Upper lobe of left lung (tissue), 6 donors: ENCODE data around the gene KRT3. TPM values are rescaled to one million over a fixed set of nuclear protein-coding genes. Genes with fewer than 3 reads are reported as not detected.

Experiments
- ATAC-seq, 2 donors: fragments of 200-7000 bp; cut with Tn5 transposase; one replicate each; pipeline ENCODE4 v1.9.1; 2022; ENCODE audit warnings: mild to moderate bottlenecking in 2 of 2, moderate library complexity in 2 of 2; ENCODE audit not compliant: low FRiP score in 2 of 2
- DNase-seq, 2 donors: peaks; one replicate each; pipeline ENCODE4 v3.0.0-alpha.2; 2019 to 2020
- H3K27ac ChIP-seq, 4 donors: fragments of 200-600 bp; sonication (generic); one replicate each; pipeline ENCODE4 v1.5.1; 2016 to 2019
- H3K27me3 ChIP-seq, 4 donors: fragments of 200-600 bp; sonication (generic); one replicate each; pipeline ENCODE4 v1.5.1; 2017 to 2019
- H3K36me3 ChIP-seq, 4 donors: fragments of 200-600 bp; sonication (generic); one replicate each; pipeline ENCODE4 v1.5.1; 2016 to 2019
- H3K4me1 ChIP-seq, 4 donors: fragments of 200-600 bp; sonication (generic); one replicate each; pipeline ENCODE4 v1.5.1; 2018 to 2019
- H3K4me3 ChIP-seq, 4 donors: fragments of 200-600 bp; sonication (generic); one replicate each; pipeline ENCODE4 v1.5.1; 2017 to 2019; ENCODE audit warnings: mild to moderate bottlenecking in 2 of 4, moderate library complexity in 1 of 4
- H3K9me3 ChIP-seq, 4 donors: fragments of 200-600 bp; sonication (generic); one replicate each; pipeline ENCODE4 v1.5.1; 2018 to 2019
- CTCF ChIP-seq, 6 experiments: fragments of 450-650 bp in 4 of 6; fragments of 200-600 bp in 2 of 6; sonication (generic) in 2 of 6; IDR thresholded peaks; one replicate each; pipeline ENCODE4 v1.5.1; 2016 to 2019; ENCODE audit warnings: antibody characterized with exemption in 6 of 6
- EP300 ChIP-seq, 4 donors: sonication (generic); formaldehyde crosslinking; IDR thresholded peaks; one replicate each; pipeline ENCODE4 v1.5.1; 2017; ENCODE audit warnings: antibody characterized with exemption in 4 of 4, control low read depth in 2 of 4
- POLR2A ChIP-seq, 4 donors: fragments of 450-650 bp; IDR thresholded peaks; one replicate each; pipeline ENCODE4 v1.5.1; 2016 to 2017; ENCODE audit warnings: antibody characterized with exemption in 4 of 4, mild to moderate bottlenecking in 2 of 4
- POLR2AphosphoS5 ChIP-seq, 2 donors: sonication (generic); formaldehyde crosslinking; IDR thresholded peaks; one replicate each; pipeline ENCODE4 v1.5.1; 2017; ENCODE audit warnings: antibody characterized with exemption in 2 of 2
- WGBS, 2 donors: methylation state at CpG; one replicate each; pipeline ENCODE4 v1.1.5; 2017 to 2018; 5-methylcytosine and 5-hydroxymethylcytosine counted together
- total RNA-seq, 6 donors: library from RNA; depleted of rRNA in 4 of 6; stranded (reverse); fragments of >200 nt in 4 of 6; gene quantifications; one replicate each; pipeline versions ENCODE4 v1.1.0 to v1.2.1, GENCODE V29; 2016 to 2021
- donor health status: DM: no; HTN: no; CAD: no; lungs with moderate emphysema.
- donor health status: DM: no; HTN: yes; CAD: no; lungs with severe emphysema.

Gene KRT3
- total RNA-seq: not detected

- DNase-seq: peak in 1 of 2 donors; percentile 56
- H3K27ac ChIP-seq: no peak within 1 kb of the TSS
Observed at GRCh38 chr12:52795694-52796428, at the start of gene KRT3. Gene KRT3 (minus strand): TSS chr12:52796117. CDS start chr12:52796042, 75 bp downstream.

GRCh38 chr12:52844386-52844785 is 48.5 kb upstream of the KRT3 start:
- no peak for TF ChIP-seq CTCF (IDR thresholded peaks at IDR 0.05)
- TF ChIP-seq POLR2A (IDR thresholded peaks at IDR 0.05): no peak
- no peak for TF ChIP-seq POLR2AphosphoS5 (IDR thresholded peaks at IDR 0.05)
- TF ChIP-seq EP300 (IDR thresholded peaks at IDR 0.05): no peak
- 89 to 93% methylated on average over 5 to 11 of the region's 11 CpGs for WGBS, 2 donors
- Histone ChIP-seq H3K4me3 (no peak overlapping the region), H3K9me3 (no peaks in the 10 kb centered on the region), H3K27me3 (no peaks in the 10 kb centered on the region), H3K4me1 (peaks cover 0 to 8% (median 0%) of the 10 kb centered on the region in 4 donors), H3K27ac (no peak overlapping the region), H3K36me3 (no peaks in the 10 kb centered on the region)
- ATAC-seq (peak in 1 of 2 donors; percentile 20), DNase-seq (no peak)

More at GRCh38 chr12:52795694-52796428, at the start of gene KRT3:
- no peak for ATAC-seq
- TF ChIP-seq POLR2A (IDR thresholded peaks at IDR 0.05) (no peak), POLR2AphosphoS5 (IDR thresholded peaks at IDR 0.05) (no peak), CTCF (IDR thresholded peaks at IDR 0.05) (no peak), EP300 (IDR thresholded peaks at IDR 0.05) (no peak)
- peaks cover 6 to 16% (median 13%) of the 10 kb centered on the region in 4 donors for H3K4me1 ChIP-seq
- no peaks in the 10 kb centered on the region for H3K9me3 ChIP-seq
- H3K4me3 ChIP-seq: no peak within 1 kb of the TSS
- H3K36me3 ChIP-seq: no peaks in the 10 kb centered on the region
- H3K27me3 ChIP-seq: peaks cover 0 to 4% (median under 1%) of the 10 kb centered on the region in 4 donors
- 95 to 96% methylated on average over 16 to 17 of the region's 17 CpGs for WGBS, 2 donors

- 75 to 85% methylated on average over 15 to 18 of the region's 18 CpGs for WGBS, 2 donors
- no peak for TF ChIP-seq POLR2A (IDR thresholded peaks at IDR 0.05)
- no peak for TF ChIP-seq CTCF (IDR thresholded peaks at IDR 0.05)
- TF ChIP-seq POLR2AphosphoS5 (IDR thresholded peaks at IDR 0.05): no peak
- TF ChIP-seq EP300 (IDR thresholded peaks at IDR 0.05): no peak
- Histone ChIP-seq H3K4me1 (no peaks in the 10 kb centered on the region), H3K27ac (no peak overlapping the region), H3K9me3 (no peaks in the 10 kb centered on the region), H3K27me3 (no peaks in the 10 kb centered on the region), H3K36me3 (no peaks in the 10 kb centered on the region), H3K4me3 (no peak overlapping the region)
- ATAC-seq: no peak
- no peak for DNase-seq
Observed at GRCh38 chr12:52839436-52840105, 43.7 kb upstream of the KRT3 start.

DNA sequence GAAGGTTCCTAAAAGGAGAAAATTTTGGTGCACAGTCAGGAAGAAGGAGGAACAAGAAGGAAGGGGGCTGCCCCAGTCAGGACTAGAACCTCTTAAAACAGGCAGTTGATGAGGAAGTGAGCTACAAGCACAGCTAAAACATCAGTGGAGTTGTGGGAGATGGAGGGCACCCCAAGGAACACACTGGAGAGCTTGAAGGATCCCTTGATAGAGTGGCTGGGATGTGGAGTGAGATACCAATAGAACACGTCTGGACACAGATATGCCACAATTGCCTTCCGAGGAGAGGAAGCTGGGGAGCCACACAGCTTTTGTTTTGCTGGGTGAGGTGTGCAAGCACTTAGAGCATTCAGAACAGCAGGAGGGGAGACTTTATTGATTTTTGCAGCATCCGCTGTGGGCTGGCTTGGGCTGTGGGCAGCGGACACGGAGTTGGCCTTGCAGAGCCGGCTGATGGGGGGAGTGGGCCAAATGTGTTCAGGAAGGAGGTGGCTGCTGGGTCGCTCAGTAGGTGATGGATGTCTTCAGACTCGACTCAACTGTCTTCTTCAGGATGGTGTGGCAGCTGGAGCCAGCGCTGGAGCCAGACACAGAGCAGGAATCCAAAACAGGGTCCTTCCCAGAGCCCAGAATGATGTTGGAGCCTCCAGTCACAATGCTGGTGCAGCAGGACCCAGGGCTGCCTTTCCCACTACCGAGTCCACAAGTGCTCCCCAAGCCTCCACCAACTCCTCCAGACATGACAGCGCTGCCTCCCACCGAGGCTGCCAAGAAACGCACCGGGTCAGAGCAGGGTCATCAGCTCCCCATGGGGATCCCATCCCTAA is 42.9 kb upstream of the KRT3 start:
- Histone ChIP-seq H3K36me3 (no peaks in the 10 kb centered on the region), H3K4me1 (no peaks in the 10 kb centered on the region), H3K27me3 (no peaks in the 10 kb centered on the region), H3K4me3 (no peak overlapping the region), H3K9me3 (no peaks in the 10 kb centered on the region), H3K27ac (no peak overlapping the region)
- ATAC-seq (no peak), DNase-seq (no peak)
- 57 to 59% methylated on average over 12 to 14 of the region's 14 CpGs for WGBS, 2 donors
- TF ChIP-seq POLR2A (IDR thresholded peaks at IDR 0.05) (no peak), EP300 (IDR thresholded peaks at IDR 0.05) (no peak), POLR2AphosphoS5 (IDR thresholded peaks at IDR 0.05) (no peak), CTCF (IDR thresholded peaks at IDR 0.05) (no peak)
